Astrocyte (in vitro differentiated cells and primary cell): ENCODE data around the gene LZTFL1. TPM values are rescaled to one million over a fixed set of nuclear protein-coding genes. Genes with fewer than 3 reads are reported as not detected.

Experiments
- DNase-seq: peaks from one replicate; pipeline ENCODE4 v3.0.0-alpha.2; 2010; ENCODE audit warnings: low read depth
- FAIRE-seq: peaks from 2 replicates; lab custom pipeline; 2011; peaks lifted over from hg19 to GRCh38; lab: Jason Lieb, UNC
- H2AFZ ChIP-seq: 2 replicates; pipeline ENCODE4 v1.6.0; 2012; ENCODE audit warnings: low read depth, low read length, inconsistent platforms
- H3K27ac ChIP-seq: 2 replicates; pipeline ENCODE4 v1.5.1; 2011; ENCODE audit warnings: low read depth, low read length, inconsistent platforms
- H3K27me3 ChIP-seq: 2 replicates; pipeline ENCODE4 v1.6.0; 2011; ENCODE audit warnings: low read length, inconsistent platforms; ENCODE audit not compliant: insufficient read depth
- H3K36me3 ChIP-seq: 2 replicates; pipeline ENCODE4 v1.5.1; 2011; ENCODE audit warnings: low read length, inconsistent platforms; ENCODE audit not compliant: insufficient read depth
- H3K4me1 ChIP-seq: 2 replicates; pipeline ENCODE4 v1.5.1; 2011; ENCODE audit warnings: low read length, inconsistent platforms; ENCODE audit not compliant: insufficient read depth
- H3K4me2 ChIP-seq: 2 replicates; pipeline ENCODE4 v1.6.0; 2012; ENCODE audit warnings: low read length, inconsistent platforms
- H3K4me3 ChIP-seq: 2 replicates; pipeline ENCODE4 v1.5.1; 2011; ENCODE audit warnings: low read depth, mild to moderate bottlenecking, low read length, inconsistent platforms; ENCODE audit not compliant: insufficient read depth
- H3K79me2 ChIP-seq: 2 replicates; pipeline ENCODE4 v1.6.0; 2012; ENCODE audit warnings: mild to moderate bottlenecking, low read length, inconsistent platforms; ENCODE audit not compliant: insufficient read depth
- H3K9ac ChIP-seq: 2 replicates; pipeline ENCODE4 v1.6.0; 2012; ENCODE audit warnings: mild to moderate bottlenecking, low read length, inconsistent platforms
- H3K9me3 ChIP-seq: 2 replicates; pipeline ENCODE4 v1.5.1; 2012; ENCODE audit warnings: low read depth, mild to moderate bottlenecking, low read length, inconsistent platforms; ENCODE audit not compliant: insufficient read depth
- H4K20me1 ChIP-seq: 2 replicates; pipeline ENCODE4 v1.6.0; 2012; ENCODE audit warnings: low read length, inconsistent platforms; ENCODE audit not compliant: insufficient read depth
- H3K27ac Mint-ChIP-seq: one replicate; pipeline ENCODE4 v1.8.0; 2021; ENCODE audit warnings: mild to moderate bottlenecking, mixed read lengths; ENCODE audit not compliant: unreplicated experiment
- H3K27me3 Mint-ChIP-seq: one replicate; pipeline ENCODE4 v1.8.0; 2021; ENCODE audit warnings: low read depth, mixed read lengths; ENCODE audit not compliant: unreplicated experiment
- H3K36me3 Mint-ChIP-seq: one replicate; pipeline ENCODE4 v1.8.0; 2021; ENCODE audit warnings: low read depth, mixed read lengths; ENCODE audit not compliant: unreplicated experiment
- H3K4me1 Mint-ChIP-seq: one replicate; pipeline ENCODE4 v1.8.0; 2021; ENCODE audit warnings: low read depth, mixed read lengths; ENCODE audit not compliant: unreplicated experiment
- H3K4me3 Mint-ChIP-seq: one replicate; pipeline ENCODE4 v1.8.0; 2021; ENCODE audit warnings: mild to moderate bottlenecking, moderate library complexity, mixed read lengths; ENCODE audit not compliant: unreplicated experiment
- H3K9me3 Mint-ChIP-seq: one replicate; pipeline ENCODE4 v1.8.0; 2021; ENCODE audit warnings: mild to moderate bottlenecking, mixed read lengths; ENCODE audit not compliant: unreplicated experiment
- CTCF ChIP-seq: IDR thresholded peaks from 2 replicates; pipeline ENCODE4 v1.5.1; 2011; ENCODE audit warnings: low read depth, mild to moderate bottlenecking, inconsistent platforms, low read length, moderate library complexity; ENCODE audit not compliant: insufficient read depth
- EZH2 ChIP-seq: IDR thresholded peaks from 2 replicates; pipeline ENCODE4 v1.6.1; 2012; ENCODE audit warnings: mild to moderate bottlenecking, low read length, inconsistent platforms; ENCODE audit not compliant: insufficient read depth
- total RNA-seq: library from RNA; stranded (reverse); gene quantifications from 2 replicates; pipeline ENCODE4 v1.2.1, GENCODE V29; 2021

The LZTFL1 gene
- total RNA-seq, 1 donor from 2014 or later: 20.6 TPM

- TF ChIP-seq CTCF: no peak
- TF ChIP-seq EZH2: no peak
- Mint-ChIP-seq H3K9me3 (peaks cover 9% of the 10 kb centered on the region), H3K27ac (no peak overlapping the region), H3K4me3 (no peak overlapping the region), H3K4me1 (peaks cover 1% of the 10 kb centered on the region), H3K27me3 (peaks cover 55% of the 10 kb centered on the region), H3K36me3 (no peaks in the 10 kb centered on the region)
- H3K9me3 ChIP-seq: no peaks in the 10 kb centered on the region
- FAIRE-seq (no peak), DNase-seq (no peak)
- no peak overlapping the region for H2AFZ ChIP-seq
- H3K4me1 ChIP-seq: peaks cover 10% of the 10 kb centered on the region
- peaks cover 66% of the 10 kb centered on the region for H3K27me3 ChIP-seq
- H3K27ac ChIP-seq: no peak overlapping the region
- H3K79me2 ChIP-seq: no peaks in the 10 kb centered on the region
- no peak overlapping the region for H3K9ac ChIP-seq
- H3K4me2 ChIP-seq: no peak overlapping the region
- no peaks in the 10 kb centered on the region for H4K20me1 ChIP-seq
- H3K36me3 ChIP-seq: no peaks in the 10 kb centered on the region
- H3K4me3 ChIP-seq: no peak overlapping the region
These were observed 48.3 kb downstream of the LZTFL1 start for GRCh38 chr3:45793482-45794176.

GRCh38 chr3:45792516-45793172, 49.3 kb downstream of the LZTFL1 start:
- no peaks in the 10 kb centered on the region for H4K20me1 ChIP-seq
- peaks cover 53% of the 10 kb centered on the region for H3K27me3 Mint-ChIP-seq
- no peaks in the 10 kb centered on the region for H3K36me3 ChIP-seq
- no peak overlapping the region for H2AFZ ChIP-seq
- no peak overlapping the region for H3K4me3 Mint-ChIP-seq
- no peaks in the 10 kb centered on the region for H3K36me3 Mint-ChIP-seq
- H3K27ac Mint-ChIP-seq: no peak overlapping the region
- no peak overlapping the region for H3K4me2 ChIP-seq
- DNase-seq (no peak), FAIRE-seq (no peak)
- no peak overlapping the region for H3K9ac ChIP-seq
- H3K4me1 ChIP-seq: peaks cover 10% of the 10 kb centered on the region
- no peak overlapping the region for H3K27ac ChIP-seq
- peaks cover 1% of the 10 kb centered on the region for H3K4me1 Mint-ChIP-seq
- H3K27me3 ChIP-seq: peaks cover 60% of the 10 kb centered on the region
- H3K4me3 ChIP-seq: no peak overlapping the region
- H3K9me3 Mint-ChIP-seq: peaks cover 9% of the 10 kb centered on the region
- TF ChIP-seq CTCF: no peak
- TF ChIP-seq EZH2: no peak
- no peaks in the 10 kb centered on the region for H3K9me3 ChIP-seq
- H3K79me2 ChIP-seq: no peaks in the 10 kb centered on the region

- H3K36me3 Mint-ChIP-seq: no peaks in the 10 kb centered on the region
- H3K79me2 ChIP-seq: no peaks in the 10 kb centered on the region
- peaks cover 9% of the 10 kb centered on the region for H3K9me3 Mint-ChIP-seq
- H3K4me3 Mint-ChIP-seq: no peak overlapping the region
- H3K27ac ChIP-seq: no peak overlapping the region
- H2AFZ ChIP-seq: no peak overlapping the region
- H3K27ac Mint-ChIP-seq: no peak overlapping the region
- H3K4me2 ChIP-seq: no peak overlapping the region
- H3K36me3 ChIP-seq: no peaks in the 10 kb centered on the region
- H3K27me3 Mint-ChIP-seq: peaks cover 53% of the 10 kb centered on the region
- H3K4me3 ChIP-seq: no peak overlapping the region
- H3K4me1 Mint-ChIP-seq: peaks cover 1% of the 10 kb centered on the region
- H3K9ac ChIP-seq: no peak overlapping the region
- no peak for FAIRE-seq
- H3K4me1 ChIP-seq: peaks cover 10% of the 10 kb centered on the region
- H3K9me3 ChIP-seq: no peaks in the 10 kb centered on the region
- no peaks in the 10 kb centered on the region for H4K20me1 ChIP-seq
- no peak for DNase-seq
- TF ChIP-seq EZH2 (no peak), CTCF (no peak)
- H3K27me3 ChIP-seq: peaks cover 54% of the 10 kb centered on the region
These were observed 49.9 kb downstream of the LZTFL1 start for GRCh38 chr3:45792036-45792435.
